ENCODE results near the gene OSBPL3.

OSBPL3 gene

DNA sequence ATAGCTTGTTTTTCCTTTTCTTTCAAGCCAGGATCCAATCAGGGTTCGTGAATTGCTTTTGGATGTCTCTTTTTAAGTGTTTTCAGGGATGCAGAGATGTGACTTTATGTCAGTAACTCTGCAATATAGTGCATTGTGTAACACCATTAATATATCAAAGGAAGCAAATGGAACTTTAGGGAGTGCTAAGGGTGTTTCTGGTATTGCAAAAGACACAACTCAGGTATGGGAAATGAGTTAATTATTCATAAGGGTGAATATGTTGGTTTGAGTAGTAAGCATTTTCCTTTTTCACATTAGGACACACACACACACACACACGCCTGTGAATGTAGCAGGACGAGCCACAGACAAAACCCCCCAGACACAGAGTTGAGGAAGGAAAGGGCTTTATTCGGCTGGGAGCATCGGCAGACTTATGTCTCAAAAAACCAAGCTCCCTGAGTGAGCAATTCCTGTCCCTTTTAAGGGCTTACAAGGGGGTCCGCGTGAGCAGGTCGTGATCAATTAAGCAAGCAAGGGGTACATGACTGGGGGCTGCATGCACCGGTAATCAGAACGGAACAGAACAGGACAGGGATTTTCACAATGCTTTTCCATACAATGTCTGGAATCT lies 190.9 kb downstream of the OSBPL3 start:
- no peak for DNase-seq

DNA sequence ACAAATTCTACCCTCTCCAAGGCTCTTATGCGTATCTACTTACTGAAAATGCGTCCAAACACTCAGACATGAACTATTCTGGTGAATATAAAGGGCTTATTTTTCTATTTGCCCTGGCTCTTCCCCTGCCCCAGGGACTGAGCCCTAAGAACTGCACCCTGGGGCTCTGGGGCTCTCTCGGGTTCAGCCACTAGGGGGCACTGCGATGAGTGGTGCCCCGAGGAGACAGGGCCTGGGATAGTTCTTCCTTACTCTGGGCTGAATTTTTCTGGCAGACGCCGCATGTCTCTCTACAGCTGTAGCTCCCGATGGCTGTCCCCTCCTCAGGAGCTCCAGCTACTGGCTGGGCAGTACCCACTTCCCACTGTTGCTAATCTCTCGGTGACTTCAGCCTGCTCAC lies 191.9 kb downstream of the OSBPL3 start:
- DNase-seq, result no peak

- DNase-seq, result no peak
Observed at GRCh38 chr7:24786941-24787340, 193.0 kb downstream of the OSBPL3 start.

DNA sequence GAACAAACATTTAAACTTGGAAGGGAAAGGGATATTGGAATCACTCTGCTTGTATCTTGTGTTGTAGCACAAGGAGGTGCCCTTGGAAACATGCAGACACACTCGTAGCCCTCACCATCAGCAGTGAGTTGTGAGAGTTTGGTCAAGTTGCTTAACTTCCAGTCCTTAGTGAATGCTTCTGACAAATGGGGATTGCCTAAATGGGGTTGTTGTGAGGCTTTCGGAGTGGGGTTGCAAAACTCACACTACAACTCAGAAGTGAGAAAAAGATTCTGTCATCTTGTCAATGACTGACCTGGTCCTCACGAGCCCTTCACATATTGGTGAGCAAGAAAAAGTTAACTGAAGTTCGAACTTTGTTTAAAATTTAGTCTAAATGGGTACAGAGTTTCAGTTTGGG lies 193.7 kb downstream of the OSBPL3 start:
- DNase-seq, result no peak

DNA sequence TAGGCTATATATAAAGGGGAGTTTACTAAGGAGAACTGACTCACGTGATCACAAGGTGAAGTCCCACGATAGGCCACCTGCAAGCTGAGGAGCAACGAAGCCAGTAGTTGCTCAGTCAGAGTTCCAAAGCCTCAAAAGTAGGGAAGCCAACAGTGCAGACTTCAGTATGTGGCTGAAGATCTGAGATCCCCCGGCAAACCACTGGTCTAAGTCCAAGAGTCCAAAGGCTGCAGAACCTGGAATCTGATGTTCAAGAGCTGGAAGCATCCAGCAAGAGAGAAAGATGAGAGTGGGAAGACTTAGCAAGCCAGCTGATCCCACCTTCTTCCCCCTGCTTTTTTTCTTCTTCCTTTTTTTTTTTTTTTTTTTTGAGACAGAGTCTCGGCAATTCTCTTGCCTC lies 195.7 kb downstream of the OSBPL3 start:
- no peak for DNase-seq

GRCh38 chr7:24783698-24784097 lies 196.3 kb downstream of the OSBPL3 start:
- no peak for DNase-seq

GRCh38 chr7:24781106-24781505 lies 198.9 kb downstream of the OSBPL3 start:
- no peak for DNase-seq

- DNase-seq, result no peak
Observed at GRCh38 chr7:24779283-24779655, 200.7 kb downstream of the OSBPL3 start.

GRCh38 chr7:24778543-24779282 lies 201.3 kb downstream of the OSBPL3 start:
- DNase-seq, result no peak

GRCh38 chr7:24777806-24778205 lies 202.2 kb downstream of the OSBPL3 start:
- DNase-seq, result no peak

DNA sequence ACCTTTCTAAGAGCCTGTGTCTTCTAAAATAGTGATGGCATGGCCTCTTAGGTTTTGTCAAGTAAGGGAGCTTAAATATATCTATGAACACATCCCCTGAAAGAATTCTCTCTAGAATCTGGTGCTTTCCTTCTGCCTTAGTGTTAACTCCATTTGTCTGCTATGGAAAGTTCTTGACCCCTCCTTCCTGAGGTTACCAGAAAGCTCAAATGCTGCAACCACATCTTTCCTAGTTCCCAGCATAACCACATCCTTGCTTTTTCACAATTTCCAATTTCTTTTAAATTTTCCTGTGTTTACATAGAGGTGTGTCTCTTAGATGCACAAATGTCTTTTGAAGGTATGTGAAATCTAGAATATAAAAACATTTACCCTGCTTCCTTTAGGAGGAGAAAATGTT lies 206.3 kb downstream of the OSBPL3 start:
- DNase-seq, result no peak

DNA sequence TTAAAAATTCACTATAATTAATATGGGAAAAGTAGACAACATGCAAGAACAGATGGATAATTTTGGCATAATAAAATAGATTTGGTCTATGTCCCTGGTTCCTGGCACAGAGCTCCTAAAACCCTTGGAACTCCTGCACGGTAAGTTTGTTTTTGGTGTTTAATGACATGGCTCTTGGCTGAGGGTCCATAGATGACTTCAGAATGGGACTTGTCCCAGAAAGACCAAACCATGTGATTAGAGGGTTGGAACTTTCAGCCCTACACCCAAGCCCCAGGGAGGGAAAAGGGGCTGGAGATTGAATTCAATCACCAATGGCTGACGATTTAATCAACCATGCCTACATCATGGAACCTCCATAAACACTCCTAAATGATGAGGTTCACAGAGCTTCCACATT lies 210.1 kb downstream of the OSBPL3 start:
- no peak for DNase-seq

- DNase-seq, result no peak
Observed at GRCh38 chr7:24769014-24769830, 210.8 kb downstream of the OSBPL3 start.

DNA sequence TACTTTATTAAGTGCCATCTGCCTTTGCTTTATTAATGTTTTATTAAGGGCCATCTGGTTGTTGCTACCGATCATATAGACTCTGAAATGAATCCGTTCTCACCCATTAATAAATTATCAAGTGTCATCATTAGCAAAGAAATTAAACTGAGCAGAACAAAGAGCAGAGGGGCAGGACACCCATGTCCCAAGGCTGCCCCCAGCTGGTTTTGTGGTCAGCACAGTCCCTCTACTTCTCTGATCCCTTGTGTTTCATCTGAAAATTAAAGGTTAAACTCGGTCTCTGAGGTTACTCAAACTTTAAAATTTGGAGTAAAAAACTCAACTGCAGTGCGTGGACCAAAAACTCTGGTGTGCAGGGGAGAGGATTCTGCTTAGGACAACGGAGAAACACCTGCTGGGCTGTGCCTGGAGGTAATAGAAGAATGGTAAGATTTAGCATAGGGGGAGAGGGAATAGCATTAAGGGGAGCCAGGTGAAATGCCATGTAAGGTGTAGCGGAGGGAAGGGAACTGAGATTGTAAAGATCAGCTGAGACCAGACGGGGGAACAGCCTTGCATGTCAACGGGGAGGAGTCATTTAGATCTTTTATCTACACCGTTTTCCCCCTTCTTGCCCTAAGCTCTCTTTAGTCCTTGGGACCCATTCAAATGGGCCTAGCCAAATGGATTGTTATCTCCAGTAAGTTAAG lies 212.0 kb downstream of the OSBPL3 start:
- DNase-seq, result no peak

DNA sequence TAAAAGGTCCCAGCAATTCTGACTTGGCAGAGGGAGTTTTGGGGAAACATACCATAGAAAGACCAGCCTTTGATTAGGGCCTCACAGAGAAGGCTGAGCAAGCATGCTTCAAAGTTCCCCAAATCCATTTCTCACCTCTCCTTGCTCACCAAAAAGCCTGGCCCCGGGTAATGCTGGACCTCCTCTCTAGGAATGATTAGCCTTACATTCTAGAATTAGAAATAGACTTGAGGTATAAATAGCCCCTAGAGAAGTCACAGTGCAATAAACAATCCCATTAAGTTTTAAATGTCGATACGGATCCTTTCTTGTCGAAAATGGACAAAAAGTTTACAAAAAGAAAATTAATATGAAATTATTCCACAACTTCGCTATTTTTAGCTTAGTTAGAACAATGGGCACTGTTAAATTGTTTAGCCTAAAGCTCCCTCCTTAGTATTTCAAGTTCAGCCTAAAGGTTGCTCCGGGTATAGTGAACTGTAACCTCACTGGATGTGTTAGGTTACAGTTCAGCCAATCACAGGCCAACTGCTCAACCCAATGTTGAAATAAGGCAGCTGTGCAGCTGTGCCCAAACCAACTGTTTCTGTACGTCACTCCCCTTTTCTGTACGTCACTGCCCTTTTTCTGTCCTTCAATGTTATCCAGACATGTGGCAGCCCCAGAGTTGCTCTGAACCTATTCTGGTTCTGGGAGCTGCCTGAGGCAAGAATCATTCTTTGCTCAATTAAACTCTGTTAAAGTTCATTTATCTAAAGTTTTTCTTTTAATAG lies 214.8 kb downstream of the OSBPL3 start:
- DNase-seq, result no peak

GRCh38 chr7:24764011-24764410 lies 216.0 kb downstream of the OSBPL3 start:
- no peak for DNase-seq

GRCh38 chr7:24763303-24763901 lies 216.6 kb downstream of the OSBPL3 start:
- no peak for DNase-seq

GRCh38 chr7:24762771-24763170 lies 217.2 kb downstream of the OSBPL3 start:
- DNase-seq, result no peak

DNA sequence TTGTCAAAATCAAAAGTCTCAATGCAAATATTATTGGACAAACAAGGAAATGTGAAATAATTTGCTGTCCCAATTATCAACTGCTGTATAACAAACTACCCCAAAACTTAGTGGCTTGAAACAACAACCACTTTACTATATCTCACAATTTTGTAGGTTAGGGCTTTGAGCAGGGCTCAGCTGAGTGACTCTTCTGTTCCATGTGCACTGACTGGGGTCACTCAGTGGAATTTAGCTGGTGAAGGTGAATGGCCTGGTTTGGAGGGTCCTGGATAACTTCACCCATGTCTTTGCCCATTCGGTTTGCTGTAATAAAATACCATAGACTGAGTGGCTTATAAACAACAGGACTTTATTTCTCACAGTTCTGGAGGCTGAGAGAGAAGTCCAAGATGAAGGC lies 219.0 kb downstream of the OSBPL3 start:
- no peak for DNase-seq

- no peak for DNase-seq
Observed at GRCh38 chr7:24757353-24758275, 222.4 kb downstream of the OSBPL3 start, which contains the start of gene GSDME. Gene GSDME (minus strand): TSS chr7:24757464. CDS start chr7:24749774, 7,690 bp downstream.

Data from CD4-positive, alpha-beta T cell treated with Interleukin-17A for 1 hour (primary cell).